Measurements from ENCODE around the gene TBC1D2. TPM values are rescaled to one million over a fixed set of nuclear protein-coding genes. Genes with fewer than 3 reads are reported as not detected.
A peak's percentile ranks its signal among the peaks of the same experiment; 100 is the strongest.
"Not testable (repeated sequence)": the region's sequence is repeated elsewhere in the genome, so short reads cannot be mapped to it uniquely, and the experiment has no call there.

Gene TBC1D2
- total and polyA plus RNA-seq, 5 donors, result 1.6 to 3.5 (median 3.0) TPM

GRCh38 chr9:98271479-98271878 is 16.0 kb upstream of the TBC1D2 start:
- Histone ChIP-seq H3K27ac (ENCODE audit: low read length) (no peak overlapping the region), H3K4me3 (ENCODE audit: low read length) (no peak overlapping the region), H3K9me3 (ENCODE audit: control insufficient read depth, low read length) (no peaks in the 10 kb centered on the region), H3K4me1 (ENCODE audit: control insufficient read depth, insufficient read depth, low read length) (no peaks in the 10 kb centered on the region), H3K27me3 (ENCODE audit: control insufficient read depth, insufficient read depth) (no peaks in the 10 kb centered on the region)
- ATAC-seq (no peak), DNase-seq (no peak)
- 26% methylated on average over 3 of the region's 3 CpGs for WGBS
- intact Hi-C loops (cut with DNase I), result no loop called here

GRCh38 chr9:98270284-98270683 is 14.8 kb upstream of the TBC1D2 start:
- H3K27me3 ChIP-seq (ENCODE audit: control insufficient read depth, insufficient read depth); H3K9me3 ChIP-seq (ENCODE audit: control insufficient read depth, low read length); DNase-seq; intact Hi-C loops (cut with DNase I); H3K27ac ChIP-seq (ENCODE audit: low read length); ATAC-seq; H3K4me1 ChIP-seq (ENCODE audit: control insufficient read depth, insufficient read depth, low read length); H3K4me3 ChIP-seq (ENCODE audit: low read length): not testable (repeated sequence)
- WGBS, result 71% methylated on average over 11 of the region's 11 CpGs

GRCh38 chr9:98269652-98270051 is 14.2 kb upstream of the TBC1D2 start:
- 42% methylated on average over 10 of the region's 10 CpGs for WGBS
- not testable (repeated sequence) for H3K27me3 ChIP-seq (ENCODE audit: control insufficient read depth, insufficient read depth); H3K27ac ChIP-seq (ENCODE audit: low read length); ATAC-seq; H3K4me1 ChIP-seq (ENCODE audit: control insufficient read depth, insufficient read depth, low read length); H3K4me3 ChIP-seq (ENCODE audit: low read length); DNase-seq; H3K9me3 ChIP-seq (ENCODE audit: control insufficient read depth, low read length)
- intact Hi-C loops (cut with DNase I), result loop anchor here in 2 of 4 donors (5.0 to 10.0 kb wide), 2 partner anchors 62 to 195 kb away; no protein-coding TSS in a partner anchor

GRCh38 chr9:98267556-98267955 is 12.1 kb upstream of the TBC1D2 start:
- H3K9me3 ChIP-seq (ENCODE audit: control insufficient read depth, low read length); H3K27me3 ChIP-seq (ENCODE audit: control insufficient read depth, insufficient read depth); H3K27ac ChIP-seq (ENCODE audit: low read length); ATAC-seq; DNase-seq; H3K4me3 ChIP-seq (ENCODE audit: low read length); H3K4me1 ChIP-seq (ENCODE audit: control insufficient read depth, insufficient read depth, low read length): not testable (repeated sequence)
- WGBS, result 94% methylated on average over 8 of the region's 8 CpGs
- intact Hi-C loops (cut with DNase I), result loop anchor here in 2 of 4 donors (5.0 to 10.0 kb wide), 2 partner anchors 60 to 193 kb away; no protein-coding TSS in a partner anchor

DNA sequence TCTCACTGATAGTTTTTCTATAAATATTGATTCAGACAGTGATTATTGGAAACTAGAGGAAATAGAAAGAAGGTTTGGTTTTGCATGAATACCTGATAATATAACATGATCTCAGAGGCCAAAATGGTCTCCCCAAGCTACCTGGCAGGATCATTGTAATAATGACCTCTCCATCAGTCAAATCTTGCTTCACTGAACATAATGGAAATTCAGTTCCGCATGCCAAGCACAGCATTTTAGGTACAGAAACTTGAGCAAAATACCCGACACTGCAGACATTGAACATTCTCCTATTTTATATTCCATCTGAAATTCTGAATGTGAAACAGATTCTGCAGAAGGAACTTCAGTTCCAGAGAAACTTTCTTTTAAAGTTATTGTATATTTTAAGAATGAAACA is 9.1 kb upstream of the TBC1D2 start:
- 76% methylated on average over 2 of the region's 2 CpGs for WGBS
- H3K4me1 ChIP-seq (ENCODE audit: control insufficient read depth, insufficient read depth, low read length), result no peaks in the 10 kb centered on the region
- no peak overlapping the region for H3K27ac ChIP-seq (ENCODE audit: low read length)
- H3K27me3 ChIP-seq (ENCODE audit: control insufficient read depth, insufficient read depth), result no peaks in the 10 kb centered on the region
- H3K4me3 ChIP-seq (ENCODE audit: low read length), result no peak overlapping the region
- DNase-seq (no peak), ATAC-seq (no peak)
- no peaks in the 10 kb centered on the region for H3K9me3 ChIP-seq (ENCODE audit: control insufficient read depth, low read length)
- intact Hi-C loops (cut with DNase I), result loop anchor here in 2 of 4 donors (5.0 to 10.0 kb wide), 5 partner anchors 57 to 342 kb away; partner anchors contain the start of gene TRMO (in 1 of the 2)

DNA sequence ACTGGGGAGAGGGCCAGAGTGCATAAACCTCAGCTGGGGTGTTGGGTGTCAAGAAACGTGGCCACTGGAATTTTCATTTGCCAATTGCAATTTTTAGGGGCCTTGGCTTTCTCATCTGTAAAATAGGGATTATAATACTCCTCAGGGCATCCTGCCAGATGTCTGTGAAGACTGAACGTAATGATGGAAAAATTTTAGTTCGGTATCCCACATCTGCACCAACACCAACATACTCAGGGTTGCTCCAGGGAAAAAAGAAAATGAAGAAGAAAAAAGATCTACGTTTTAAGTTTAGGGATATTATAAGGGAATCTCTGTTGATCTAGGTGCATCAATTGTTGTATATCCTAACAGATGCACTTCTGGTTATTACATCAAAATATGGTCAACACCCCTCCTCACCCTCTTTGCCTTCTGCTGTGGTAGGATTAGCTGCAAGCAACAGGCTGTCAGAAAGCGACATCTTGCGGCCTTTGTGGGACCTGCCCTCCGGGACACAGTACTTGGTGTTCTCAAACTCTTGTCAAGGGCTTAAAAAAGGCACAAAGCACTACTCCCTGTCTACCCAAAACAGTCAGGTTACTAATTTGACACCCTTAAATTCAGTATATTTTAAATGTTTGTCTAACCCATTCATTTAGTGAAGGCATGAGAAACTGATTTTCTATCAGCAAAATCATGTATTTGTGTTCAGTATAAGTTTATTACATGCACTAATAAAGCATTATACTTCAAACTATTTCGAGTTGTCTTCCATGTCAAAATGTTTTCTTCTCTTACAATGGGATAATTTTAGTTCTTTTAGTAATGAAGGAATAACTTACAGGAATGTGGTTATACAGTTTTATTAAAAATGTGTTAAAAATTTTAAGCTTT is 8.3 kb upstream of the TBC1D2 start:
- Histone ChIP-seq H3K4me1 (ENCODE audit: control insufficient read depth, insufficient read depth, low read length) (no peaks in the 10 kb centered on the region), H3K27me3 (ENCODE audit: control insufficient read depth, insufficient read depth) (no peaks in the 10 kb centered on the region), H3K9me3 (ENCODE audit: control insufficient read depth, low read length) (no peaks in the 10 kb centered on the region), H3K4me3 (ENCODE audit: low read length) (no peak overlapping the region), H3K27ac (ENCODE audit: low read length) (no peak overlapping the region)
- ATAC-seq (peak; percentile 93 to 94), DNase-seq (peak; percentile 78 to 90 (median 88))
- WGBS, result 27% methylated on average over 8 of the region's 8 CpGs
- intact Hi-C loops (cut with DNase I), result loop anchor here in 2 of 4 donors (5.0 to 10.0 kb wide), 5 partner anchors 56 to 341 kb away; partner anchors contain the start of gene TRMO (in 1 of the 2)

DNA sequence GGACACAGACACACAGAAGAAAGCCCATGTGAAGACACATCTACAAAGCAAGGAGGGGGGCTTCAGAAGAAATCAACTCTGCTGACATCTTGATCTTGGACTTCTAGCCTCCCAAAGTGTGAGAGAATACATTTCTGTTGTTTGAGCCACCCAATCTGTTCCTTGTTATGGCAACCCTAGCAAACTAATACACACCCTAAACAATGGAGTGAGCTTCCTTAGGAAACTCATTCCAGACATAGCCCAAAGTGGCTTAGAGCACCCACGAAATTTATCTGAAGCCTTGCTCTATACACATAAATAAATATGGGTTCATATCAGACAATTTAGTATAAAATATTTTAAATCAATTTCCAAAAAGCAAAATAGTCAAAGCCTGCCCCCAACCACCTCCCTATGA is 7.6 kb upstream of the TBC1D2 start:
- ATAC-seq (no peak), DNase-seq (no peak)
- H3K4me3 ChIP-seq (ENCODE audit: low read length), result no peak overlapping the region
- no peaks in the 10 kb centered on the region for H3K27me3 ChIP-seq (ENCODE audit: control insufficient read depth, insufficient read depth)
- H3K4me1 ChIP-seq (ENCODE audit: control insufficient read depth, insufficient read depth, low read length), result no peaks in the 10 kb centered on the region
- no peaks in the 10 kb centered on the region for H3K9me3 ChIP-seq (ENCODE audit: control insufficient read depth, low read length)
- intact Hi-C loops (cut with DNase I), result loop anchor here in 2 of 4 donors (5.0 to 10.0 kb wide), 5 partner anchors 56 to 341 kb away; partner anchors contain the start of gene TRMO (in 1 of the 2)
- 65% methylated on average over 1 of the region's 1 CpG for WGBS
- H3K27ac ChIP-seq (ENCODE audit: low read length), result no peak overlapping the region

GRCh38 chr9:98262056-98262455 is 6.6 kb upstream of the TBC1D2 start:
- no peak overlapping the region for H3K27ac ChIP-seq (ENCODE audit: low read length)
- no peaks in the 10 kb centered on the region for H3K9me3 ChIP-seq (ENCODE audit: control insufficient read depth, low read length)
- ATAC-seq, result no peak
- 83% methylated on average over 3 of the region's 3 CpGs for WGBS
- H3K4me1 ChIP-seq (ENCODE audit: control insufficient read depth, insufficient read depth, low read length), result no peaks in the 10 kb centered on the region
- intact Hi-C loops (cut with DNase I), result loop anchor here in 2 of 4 donors (5.0 to 10.0 kb wide), 5 partner anchors 55 to 340 kb away; partner anchors contain the start of gene TRMO (in 1 of the 2)
- no peaks in the 10 kb centered on the region for H3K27me3 ChIP-seq (ENCODE audit: control insufficient read depth, insufficient read depth)
- no peak for DNase-seq
- no peak overlapping the region for H3K4me3 ChIP-seq (ENCODE audit: low read length)

- 73% methylated on average over 5 of the region's 5 CpGs for WGBS
- no peak overlapping the region for H3K27ac ChIP-seq (ENCODE audit: low read length)
- H3K4me3 ChIP-seq (ENCODE audit: low read length), result no peak overlapping the region
- no peaks in the 10 kb centered on the region for H3K9me3 ChIP-seq (ENCODE audit: control insufficient read depth, low read length)
- DNase-seq (no peak), ATAC-seq (no peak)
- intact Hi-C loops (cut with DNase I), result loop anchor here in 2 of 4 donors (5.0 to 10.0 kb wide), 5 partner anchors 53 to 338 kb away; partner anchors contain the start of gene TRMO (in 1 of the 2)
- no peaks in the 10 kb centered on the region for H3K27me3 ChIP-seq (ENCODE audit: control insufficient read depth, insufficient read depth)
- no peaks in the 10 kb centered on the region for H3K4me1 ChIP-seq (ENCODE audit: control insufficient read depth, insufficient read depth, low read length)
These were observed 5.2 kb upstream of the TBC1D2 start for GRCh38 chr9:98260635-98261034.

DNA sequence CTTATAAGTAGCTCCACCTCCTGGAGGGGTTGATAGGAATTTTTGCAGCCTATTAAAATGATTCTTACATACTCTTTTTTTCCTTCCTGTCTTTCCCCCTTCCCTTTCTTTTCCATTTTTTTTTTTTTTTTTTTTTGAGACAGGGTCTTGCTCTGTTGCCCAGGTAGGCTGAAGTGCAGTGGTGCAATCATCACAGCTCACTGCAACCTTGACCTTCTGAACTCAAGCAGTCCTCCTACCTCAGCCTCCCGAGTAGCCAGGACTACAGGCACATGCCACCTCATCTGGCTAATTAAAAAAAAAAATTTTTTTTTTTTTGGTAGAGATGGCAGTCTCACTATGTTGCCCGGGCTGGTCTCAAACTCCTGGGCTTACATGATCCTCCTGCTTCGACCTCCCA is 4.3 kb upstream of the TBC1D2 start:
- DNase-seq (no peak), ATAC-seq (no peak)
- 85% methylated on average over 3 of the region's 3 CpGs for WGBS
- H3K27me3 ChIP-seq (ENCODE audit: control insufficient read depth, insufficient read depth), result no peaks in the 10 kb centered on the region
- no peak overlapping the region for H3K4me3 ChIP-seq (ENCODE audit: low read length)
- no peaks in the 10 kb centered on the region for H3K9me3 ChIP-seq (ENCODE audit: control insufficient read depth, low read length)
- no peaks in the 10 kb centered on the region for H3K4me1 ChIP-seq (ENCODE audit: control insufficient read depth, insufficient read depth, low read length)
- H3K27ac ChIP-seq (ENCODE audit: low read length), result no peak overlapping the region
- intact Hi-C loops (cut with DNase I), result loop anchor here (5.0 to 10.0 kb wide), 6 partner anchors 52 to 337 kb away; partner anchors contain the start of gene TRMO (in 3 of the 4)

- H3K4me1 ChIP-seq (ENCODE audit: control insufficient read depth, insufficient read depth, low read length), result no peaks in the 10 kb centered on the region
- no peaks in the 10 kb centered on the region for H3K9me3 ChIP-seq (ENCODE audit: control insufficient read depth, low read length)
- no peak for DNase-seq
- no peaks in the 10 kb centered on the region for H3K27me3 ChIP-seq (ENCODE audit: control insufficient read depth, insufficient read depth)
- H3K27ac ChIP-seq (ENCODE audit: low read length), result peak overlapping the region; percentile 95
- intact Hi-C loops (cut with DNase I), result loop anchor here in 3 of 4 donors (5.0 to 10.0 kb wide), 3 partner anchors 182 to 334 kb away; partner anchors contain the start of gene TRMO (in 2 of the 3)
- WGBS, result 13% methylated on average over 12 of the region's 12 CpGs
- peak overlapping the region; percentile 77 for H3K4me3 ChIP-seq (ENCODE audit: low read length)
- no peak for ATAC-seq
These were observed 1.3 kb upstream of the TBC1D2 start for GRCh38 chr9:98256756-98257155.

Measured in right cardiac atrium (tissue), 5 donors.